Skin epidermis (tissue), 12 donors: ENCODE data around the gene TPGS1.
"Not testable (repeated sequence)": the region's sequence is repeated elsewhere in the genome, so short reads cannot be mapped to it uniquely, and the experiment has no call there.

Experiments
- H3K27ac ChIP-seq, 21 experiments: fragments of 200-600 bp; sonication (generic) in 11 of 21; one replicate each; pipeline ENCODE4 v1.5.0; 2020; ENCODE audit warnings: mild to moderate bottlenecking in 3 of 21, inconsistent platforms in 2 of 21, moderate library complexity in 2 of 21
- H3K4me3 ChIP-seq, 7 experiments: fragments of 200-600 bp; sonication (generic) in 2 of 7; one replicate each; pipeline ENCODE4 v1.5.0; 2020; ENCODE audit warnings: inconsistent platforms in 2 of 7, mild to moderate bottlenecking in 2 of 7, moderate library complexity in 1 of 7

The TPGS1 gene

DNA sequence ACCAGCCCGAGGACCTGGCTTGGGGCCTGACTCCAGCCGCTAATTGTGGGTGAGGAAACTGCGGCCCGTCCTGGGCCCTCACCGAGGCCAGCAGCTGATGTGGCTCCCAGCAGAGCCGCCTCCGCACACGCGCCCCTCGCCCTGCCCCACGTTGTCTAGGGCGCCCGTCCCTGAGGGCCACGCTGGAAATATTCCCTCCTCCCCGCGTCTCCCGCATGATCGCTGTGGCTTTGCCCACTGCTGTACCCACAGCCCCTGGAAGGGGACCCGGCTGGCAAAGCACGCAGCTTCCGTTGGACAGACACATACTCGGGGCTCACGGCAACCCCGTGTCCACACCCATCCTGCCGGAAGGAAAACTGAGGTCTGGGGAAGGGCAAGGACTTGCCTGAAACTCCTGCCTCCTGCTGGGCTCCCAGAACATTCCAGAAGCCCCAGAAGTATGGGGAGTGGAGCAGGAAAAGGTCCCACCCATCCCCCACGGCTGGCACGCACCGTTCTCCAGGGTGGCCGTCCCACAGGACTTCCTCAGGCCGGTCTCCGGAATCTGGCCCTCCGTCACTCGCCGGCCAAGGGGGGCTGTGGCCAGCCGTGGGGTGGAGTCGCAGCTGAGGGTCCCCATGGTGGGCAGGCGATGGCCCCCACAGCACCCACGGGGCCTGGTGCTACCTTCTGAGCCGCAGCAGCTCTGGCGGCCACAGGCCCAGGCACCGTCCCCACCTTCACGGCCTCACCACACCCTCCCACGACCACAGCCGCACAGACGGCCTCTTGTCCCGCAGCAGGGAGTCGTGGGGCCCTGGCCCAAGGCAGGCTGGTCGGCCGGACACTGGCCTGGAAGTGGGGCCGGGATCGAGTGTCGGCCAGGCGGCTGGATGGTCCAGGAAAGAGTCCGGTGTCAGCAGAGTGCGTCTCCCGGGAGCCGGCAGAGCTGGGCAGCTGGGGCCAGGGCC is 32.9 kb upstream of the TPGS1 start:
- Histone ChIP-seq H3K4me3 (no peak overlapping the region), H3K27ac (no peak overlapping the region)

DNA sequence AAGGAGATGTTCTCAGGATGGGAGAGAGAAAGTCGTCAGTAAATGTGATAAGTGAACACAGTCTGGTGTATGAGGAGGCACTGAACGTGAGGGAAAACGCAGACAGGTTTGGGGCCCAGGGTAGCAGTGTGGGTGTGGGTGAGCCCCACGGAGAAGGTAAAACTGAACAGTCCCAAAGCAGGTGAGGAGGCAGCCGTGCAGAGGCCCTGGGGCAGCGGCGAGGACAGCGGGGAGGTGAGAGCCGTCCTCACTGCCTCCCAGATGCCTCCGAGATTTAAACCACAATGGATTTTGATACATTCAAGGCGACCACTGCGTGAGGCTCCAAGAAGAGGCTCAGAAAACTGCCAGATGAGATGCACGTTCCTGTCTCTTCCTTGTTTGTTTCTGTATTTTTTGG is 31.9 kb upstream of the TPGS1 start:
- no peak overlapping the region for H3K4me3 ChIP-seq
- H3K27ac ChIP-seq: no peak overlapping the region

DNA sequence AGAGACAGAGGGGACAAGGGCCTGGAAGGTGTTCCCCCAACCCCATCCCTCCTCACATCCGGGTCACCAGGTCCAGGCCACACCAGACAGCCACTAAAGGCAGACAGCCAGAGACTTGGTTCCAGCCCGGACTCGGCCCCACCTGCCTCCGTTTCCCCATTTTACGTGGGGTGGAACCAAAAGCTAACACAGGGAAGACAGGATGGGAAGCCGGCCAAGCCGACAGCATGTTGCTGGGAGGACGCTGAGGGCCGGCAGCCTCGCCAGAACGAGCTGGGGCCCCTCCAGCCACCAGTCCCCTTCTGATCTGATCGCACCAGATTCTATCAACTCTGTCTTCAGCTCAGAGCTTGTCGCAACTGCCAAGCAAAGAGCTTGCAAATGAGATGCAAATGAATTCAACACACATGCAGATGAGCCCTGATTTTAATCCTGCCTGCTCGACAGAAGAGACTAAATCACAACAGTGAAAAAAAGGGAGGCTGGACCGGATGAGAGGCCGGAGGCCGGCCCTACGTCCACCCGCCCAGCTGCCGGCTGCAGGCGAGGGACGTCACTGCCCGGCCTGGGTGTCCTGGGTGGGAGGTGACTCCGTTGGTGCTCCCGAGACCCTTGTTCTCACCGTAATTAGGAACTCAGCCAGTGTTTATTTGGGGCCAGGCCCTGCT is 28.9 kb upstream of the TPGS1 start:
- Histone ChIP-seq H3K27ac (no peak overlapping the region), H3K4me3 (no peak overlapping the region)

DNA sequence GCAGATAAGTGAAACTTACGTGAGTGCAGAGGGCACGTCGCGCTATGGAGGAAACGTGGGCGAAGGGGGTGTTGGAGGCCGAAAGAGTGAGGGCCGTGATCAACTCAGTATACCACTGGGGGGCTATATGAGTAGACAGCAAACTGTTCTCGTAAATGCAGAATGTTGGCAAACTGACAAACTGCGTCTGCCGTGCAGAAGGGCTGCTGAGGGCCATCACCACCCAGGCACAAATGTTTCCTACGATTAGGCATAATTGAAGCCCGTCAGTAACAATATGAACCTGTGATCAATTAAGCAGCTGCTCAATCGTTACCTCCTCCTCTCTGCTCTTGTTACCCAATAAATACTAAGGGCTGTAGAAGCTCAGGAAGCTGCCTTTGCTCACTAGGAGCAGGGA is 28.3 kb upstream of the TPGS1 start:
- no peak overlapping the region for H3K4me3 ChIP-seq
- no peak overlapping the region for H3K27ac ChIP-seq

DNA sequence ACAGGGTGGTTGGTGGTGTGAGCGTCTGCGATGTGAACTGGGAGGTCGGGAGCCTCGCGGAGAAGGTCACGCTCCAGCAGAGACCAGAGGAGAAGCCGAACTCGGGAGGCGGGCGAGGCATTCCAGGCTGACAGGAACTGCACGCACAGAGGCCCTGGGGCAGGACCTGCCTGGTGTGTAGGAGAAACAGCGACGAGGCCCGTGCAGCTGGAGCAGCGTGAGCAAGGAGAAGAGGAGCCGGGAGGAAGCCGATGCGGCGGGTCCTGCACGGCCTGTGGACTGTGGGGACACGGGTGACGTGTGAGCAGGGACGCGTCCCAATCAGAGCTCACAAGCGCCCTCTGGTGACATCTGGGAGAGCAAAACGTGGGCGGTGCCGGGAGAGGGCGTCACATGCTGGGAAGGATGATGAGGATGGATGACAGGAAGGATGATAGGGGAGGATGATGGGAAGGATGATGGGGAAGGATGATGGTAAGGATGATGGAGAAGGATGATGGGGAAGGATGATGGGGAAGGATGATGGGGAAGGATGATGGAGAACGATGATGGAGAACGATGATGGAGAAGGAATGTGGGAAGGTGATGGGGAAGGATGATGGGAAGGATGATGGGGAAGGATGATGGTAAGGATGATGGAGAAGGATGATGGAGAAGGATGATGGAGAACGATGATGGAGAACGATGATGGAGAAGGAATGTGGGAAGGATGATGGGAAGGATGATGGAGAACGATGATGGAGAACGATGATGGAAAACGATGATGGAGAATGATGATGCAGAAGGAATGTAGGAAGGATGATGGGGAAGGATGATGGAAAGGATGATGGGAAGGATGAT is 27.1 kb upstream of the TPGS1 start:
- H3K4me3 ChIP-seq: no peak overlapping the region
- no peak overlapping the region for H3K27ac ChIP-seq

DNA sequence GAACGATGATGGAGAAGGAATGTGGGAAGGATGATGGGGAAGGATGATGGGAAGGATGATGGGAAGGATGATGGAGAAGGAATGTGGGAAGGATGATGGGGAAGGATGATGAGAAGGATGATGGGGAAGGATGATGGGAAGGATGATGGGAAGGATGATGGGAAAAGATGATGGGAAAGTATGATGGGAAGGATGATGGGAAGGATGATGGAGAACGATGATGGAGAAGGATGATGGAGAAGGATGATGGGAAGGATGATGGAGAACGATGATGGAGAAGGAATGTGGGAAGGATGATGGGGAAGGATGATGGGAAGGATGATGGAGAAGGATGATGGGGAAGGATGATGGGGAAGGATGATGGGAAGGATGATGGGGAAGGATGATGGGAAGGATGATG is 26.2 kb upstream of the TPGS1 start:
- not testable (repeated sequence) for H3K4me3 ChIP-seq, H3K27ac ChIP-seq

DNA sequence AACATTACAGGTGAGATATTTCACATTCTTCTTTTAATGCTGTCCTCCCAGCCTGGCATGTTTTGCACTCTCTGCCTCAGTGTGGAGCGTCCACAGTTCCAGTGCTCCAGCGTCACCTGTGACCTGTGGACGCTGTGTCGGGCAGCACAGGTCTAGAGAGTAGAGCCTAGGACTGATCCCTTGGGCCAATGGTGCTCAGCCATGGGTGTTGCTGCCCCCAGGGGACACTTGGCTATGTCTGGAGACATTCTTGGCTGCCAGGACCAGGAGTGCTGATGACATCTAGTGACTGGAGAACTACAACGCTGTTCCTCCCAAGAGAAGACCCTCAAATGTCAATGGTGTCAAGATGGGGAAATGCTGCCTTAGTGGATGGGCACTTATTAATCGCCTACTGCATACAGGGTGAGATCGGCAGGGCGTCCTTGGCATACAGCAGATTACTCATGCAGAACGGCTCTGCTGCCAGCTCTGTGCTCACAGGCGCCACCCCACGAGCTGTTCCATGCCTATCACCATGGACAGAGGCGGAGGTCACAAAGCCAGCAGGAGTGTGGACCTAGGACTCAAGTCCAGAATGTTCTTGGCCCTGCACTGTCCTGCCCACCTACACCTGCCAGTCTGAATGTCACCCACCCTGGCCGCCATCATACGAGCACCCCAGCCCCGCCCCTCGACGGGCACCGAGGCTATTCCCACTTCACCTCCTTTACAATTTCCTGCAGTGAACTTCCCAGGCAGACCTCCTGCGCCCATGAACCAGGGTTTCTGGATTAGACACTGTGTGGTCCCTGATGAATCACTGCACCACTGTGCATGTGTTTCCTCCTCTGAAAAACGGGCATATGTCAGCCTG is 24.9 kb upstream of the TPGS1 start:
- H3K4me3 ChIP-seq: no peak overlapping the region
- H3K27ac ChIP-seq: no peak overlapping the region

DNA sequence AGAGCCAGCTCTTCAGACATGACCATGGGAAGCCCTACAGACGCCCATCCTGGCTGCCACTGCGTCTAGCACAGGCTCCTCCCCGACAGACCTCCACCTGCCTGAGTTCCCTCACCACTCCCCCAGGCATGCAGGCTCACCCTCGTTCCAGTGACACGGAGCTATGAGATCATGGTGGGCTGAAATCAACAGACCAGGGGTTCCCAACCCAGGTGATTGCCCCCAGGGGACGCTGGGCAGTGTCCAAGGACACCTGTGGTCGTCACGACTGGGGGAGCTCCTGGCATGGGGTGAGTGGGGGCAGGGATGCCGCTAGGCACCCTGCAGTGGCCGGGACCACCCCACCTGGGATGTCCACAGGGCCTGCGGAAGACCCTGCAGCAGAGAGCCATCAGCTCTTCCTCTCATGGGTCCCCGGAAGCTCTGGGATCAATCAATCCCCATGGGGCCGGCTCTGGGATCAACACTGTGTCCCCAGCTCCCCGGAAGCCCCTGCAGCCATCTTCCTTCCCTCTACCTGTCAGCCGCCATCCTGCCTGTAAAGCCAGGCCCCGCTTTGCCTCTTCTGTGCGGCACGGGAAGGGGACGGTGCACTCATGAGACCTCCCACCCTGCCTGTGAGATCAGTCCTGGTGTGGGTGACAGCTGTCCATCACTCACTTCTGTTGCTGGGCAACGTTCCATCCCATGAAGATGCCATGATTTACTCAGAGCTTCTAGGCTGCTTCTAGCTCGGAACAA is 23.8 kb upstream of the TPGS1 start:
- Histone ChIP-seq H3K27ac (no peak overlapping the region), H3K4me3 (no peak overlapping the region)

DNA sequence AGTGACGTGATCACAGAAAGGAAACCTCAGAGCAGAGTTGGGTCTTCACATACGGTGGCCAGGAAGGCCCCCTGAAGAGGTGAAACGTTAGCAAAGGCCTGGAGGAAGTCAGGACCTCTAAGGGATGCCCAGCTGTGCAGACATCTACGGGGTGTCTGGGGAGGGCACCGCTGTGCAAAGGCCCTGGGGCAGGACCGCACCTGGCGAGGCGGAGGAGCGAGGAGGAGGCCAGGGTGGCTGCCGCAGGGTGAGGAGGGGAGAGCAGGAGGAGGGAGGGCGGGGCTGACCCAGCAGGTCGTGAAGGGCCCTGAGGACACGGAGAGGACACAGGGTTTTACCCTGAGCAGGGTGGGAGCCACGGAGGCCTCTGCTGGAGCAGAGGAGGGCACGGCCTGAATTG is 22.8 kb upstream of the TPGS1 start:
- Histone ChIP-seq H3K27ac (no peak overlapping the region), H3K4me3 (no peak overlapping the region)

DNA sequence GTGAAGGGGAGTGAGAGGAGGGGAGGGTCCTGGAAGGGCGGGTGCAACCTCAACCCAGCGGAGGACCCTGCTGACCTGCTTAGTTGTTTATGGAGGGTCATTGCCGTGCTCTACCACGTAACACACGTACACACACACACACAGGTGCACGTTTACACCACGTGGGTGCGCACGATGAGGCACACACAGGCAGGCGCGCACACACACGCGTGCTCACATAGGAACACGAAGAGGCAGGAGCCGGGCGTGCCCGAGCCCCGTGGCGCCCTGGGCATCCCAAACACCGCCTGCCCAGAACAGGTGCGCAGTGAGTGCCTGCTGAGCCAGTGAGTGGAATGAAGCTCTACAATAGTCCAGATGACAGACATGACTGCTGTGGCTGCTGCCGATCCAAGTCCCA is 22.2 kb upstream of the TPGS1 start:
- no peak overlapping the region for H3K4me3 ChIP-seq
- H3K27ac ChIP-seq: peak overlapping the region in 1 of 21 experiments; percentile 3

DNA sequence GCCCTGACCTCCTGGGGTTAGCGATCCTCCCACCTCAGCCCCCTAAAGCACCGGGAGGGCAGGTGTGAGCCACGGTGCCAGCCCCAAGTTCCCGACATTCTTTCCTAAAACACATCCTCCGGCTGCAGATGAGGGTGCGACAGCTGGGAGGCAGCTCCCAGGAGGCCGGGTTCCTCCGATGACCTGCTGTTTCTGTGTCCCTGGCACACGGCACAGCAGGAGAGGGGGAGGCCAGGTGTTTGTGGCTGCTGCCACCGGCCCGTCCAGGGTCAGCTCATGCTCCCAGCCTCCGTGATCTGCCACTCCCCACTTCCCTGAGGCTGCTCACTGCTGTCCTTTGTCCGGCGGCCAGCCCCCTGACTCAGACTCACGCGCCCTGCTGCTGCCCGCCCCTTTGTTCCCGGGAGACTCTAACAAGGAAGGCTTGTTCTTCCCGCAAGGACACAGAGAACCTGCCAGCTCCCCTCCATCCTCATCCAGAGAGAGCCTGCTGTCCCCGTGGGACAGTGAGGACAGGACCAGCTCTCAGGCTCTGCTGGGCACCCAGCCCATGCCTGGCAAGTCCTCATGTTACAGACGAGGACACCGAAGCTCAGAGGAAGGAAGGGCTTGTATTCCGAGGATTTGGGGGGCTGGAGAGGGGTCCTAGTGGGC is 21.6 kb upstream of the TPGS1 start:
- Histone ChIP-seq H3K4me3 (no peak overlapping the region), H3K27ac (peak overlapping the region in 1 of 21 experiments; percentile 3)

DNA sequence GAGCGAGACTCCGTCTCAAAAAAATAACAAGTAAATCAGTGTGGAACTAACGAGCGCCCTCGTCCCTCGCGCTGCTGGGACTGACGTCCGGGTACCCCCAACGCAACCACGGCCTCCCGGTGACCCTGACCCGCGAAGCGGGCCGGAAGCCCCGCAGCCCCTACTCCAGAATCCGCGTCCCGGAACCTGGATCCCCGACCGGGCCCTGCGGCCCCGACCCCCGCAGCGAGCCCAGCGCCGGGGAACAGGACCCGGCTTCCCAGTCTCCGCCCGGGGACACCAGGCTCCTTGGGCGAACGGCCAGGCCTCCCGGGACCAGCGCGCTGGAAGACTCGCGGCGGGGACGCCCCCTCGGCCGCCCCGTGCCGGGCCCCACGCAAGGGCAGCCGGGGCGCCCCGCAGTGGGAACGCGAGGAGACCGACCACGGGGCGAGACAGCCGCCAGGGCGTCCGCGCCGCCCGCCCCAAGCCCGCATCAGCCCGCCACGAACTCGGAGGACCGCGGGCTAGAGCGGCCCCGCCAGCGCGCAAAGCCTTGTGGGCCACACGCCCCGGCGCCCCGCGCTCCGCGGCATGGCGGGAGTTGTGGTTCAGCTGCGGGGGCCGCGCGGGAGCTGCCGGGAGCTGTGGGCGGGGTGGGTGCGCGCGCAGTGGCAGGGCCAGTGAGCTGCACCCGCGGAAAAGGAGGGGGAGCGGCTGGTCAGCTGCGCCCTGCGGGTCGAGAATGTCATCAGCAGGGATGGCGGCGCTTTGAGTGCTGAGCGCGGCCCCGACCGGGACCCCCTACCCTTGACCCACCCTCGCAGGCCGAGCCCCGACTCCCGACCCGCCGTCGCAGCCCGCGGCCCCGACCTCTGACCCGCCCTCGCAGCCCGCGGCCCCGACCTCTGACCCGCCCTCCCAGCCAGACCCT is 18.5 kb upstream of the TPGS1 start:
- peak overlapping the region; percentile 78 to 95 (median 90) for H3K4me3 ChIP-seq
- H3K27ac ChIP-seq: peak overlapping the region; percentile 89 to 99 (median 97)

DNA sequence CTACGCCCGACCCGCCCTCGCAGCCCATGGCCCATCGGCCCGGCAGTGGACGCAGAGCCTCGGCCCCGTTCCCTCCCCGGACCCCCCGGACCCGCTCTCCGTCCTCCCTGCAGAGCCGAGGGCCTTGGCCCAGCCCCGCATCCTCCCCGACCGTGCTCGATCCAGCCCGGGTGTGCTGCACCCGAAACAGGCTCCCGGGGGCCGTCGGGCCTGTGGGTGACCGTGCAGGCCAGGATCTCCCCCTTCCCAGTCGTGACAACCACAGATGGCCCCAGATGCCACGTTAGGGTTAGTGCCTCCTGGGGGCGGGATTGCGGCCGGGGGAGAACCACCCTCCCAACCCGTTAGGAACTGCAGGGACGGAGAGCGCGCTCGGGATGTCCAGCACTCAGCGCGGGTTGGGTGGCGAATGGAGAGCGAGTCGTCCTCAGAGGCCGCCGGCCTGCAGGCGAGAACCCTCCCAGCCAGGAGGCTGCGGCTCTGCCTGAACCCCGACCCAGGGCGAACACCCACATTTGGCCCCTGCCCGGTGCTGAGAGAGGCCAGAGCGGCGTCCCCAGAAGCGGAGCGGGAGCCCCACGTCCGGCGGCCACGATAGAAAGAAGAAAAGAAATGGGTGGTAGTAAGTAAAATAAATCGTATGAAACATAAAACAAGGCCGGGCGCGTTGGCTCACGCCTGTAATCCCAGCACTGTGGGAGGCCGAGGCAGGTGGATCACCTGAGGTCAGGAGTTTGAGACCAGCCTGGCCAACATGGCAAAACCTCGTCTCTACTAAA is 17.7 kb upstream of the TPGS1 start:
- peak overlapping the region; percentile 78 to 95 (median 90) for H3K4me3 ChIP-seq

DNA sequence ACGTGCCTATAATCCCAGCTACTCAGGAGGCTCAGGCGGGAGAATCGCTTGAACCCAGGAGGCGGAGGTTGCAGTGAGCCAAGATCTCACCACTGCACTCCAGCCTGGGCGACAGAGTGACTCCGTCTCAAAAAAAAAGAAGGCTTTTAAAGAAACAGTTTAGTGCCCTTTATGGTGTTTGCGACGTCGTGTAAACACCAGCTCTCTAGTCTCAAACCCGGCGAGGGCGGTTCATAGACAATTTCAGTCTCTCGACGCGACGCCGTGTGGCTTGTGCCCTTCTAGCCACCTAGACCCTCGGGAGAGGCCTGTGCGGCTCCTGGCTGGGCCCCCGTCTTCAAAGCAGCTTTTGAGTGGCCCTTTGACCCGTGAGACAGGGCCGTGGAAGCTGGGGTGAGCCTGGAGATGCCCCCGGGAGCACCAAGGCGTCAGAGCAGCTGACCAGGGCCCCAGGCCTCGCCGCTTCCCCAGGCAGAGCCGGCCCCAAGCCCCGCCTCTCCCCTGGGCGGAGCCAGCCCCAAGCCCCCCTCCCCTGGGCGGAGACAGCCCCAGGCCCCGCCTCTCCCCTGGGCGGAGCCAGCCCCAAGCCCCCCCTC is 16.1 kb upstream of the TPGS1 start:
- H3K4me3 ChIP-seq: no peak overlapping the region
- H3K27ac ChIP-seq: peak overlapping the region in 2 of 21 experiments; percentile 11 to 31

More for the DNA sequence above, 17.7 kb upstream of the TPGS1 start:
- H3K27ac ChIP-seq: peak overlapping the region; percentile 52 to 99 (median 97)

DNA sequence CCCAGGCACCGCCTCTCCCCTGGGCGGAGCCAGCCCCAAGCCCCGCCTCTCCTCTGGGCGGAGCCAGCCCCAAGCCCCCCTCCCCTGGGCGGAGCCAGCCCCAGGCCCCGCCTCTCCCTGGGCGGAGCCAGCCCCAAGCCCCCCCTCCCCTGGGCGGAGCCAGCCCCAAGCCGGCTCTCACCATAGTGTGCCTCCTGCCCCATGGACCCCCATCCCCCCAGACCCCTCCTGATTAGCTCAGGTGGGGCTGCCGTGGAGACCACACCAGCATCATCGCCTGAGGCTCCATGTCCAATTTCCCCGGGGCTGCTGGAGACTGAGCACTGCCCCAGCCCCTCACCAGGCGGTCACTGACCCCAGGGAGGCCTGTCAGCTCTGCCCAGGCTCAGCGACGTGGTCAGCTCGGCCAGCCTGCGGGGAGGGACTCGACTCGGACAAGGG is 15.2 kb upstream of the TPGS1 start:
- Histone ChIP-seq H3K27ac (no peak overlapping the region), H3K4me3 (no peak overlapping the region)
